Left forelimb (tissue), 1 donor: ENCODE results near the gene ECSIT.

Experiments used
- DNase-seq: peaks from one replicate; pipeline ENCODE4 v3.0.0-alpha.2; 2018; ENCODE audit warnings: low spot score

The ECSIT gene

GRCh38 chr19:11499890-11500420 lies 29.0 kb downstream of the ECSIT start:
- DNase-seq, result no peak

GRCh38 chr19:11499220-11499726 lies 29.7 kb downstream of the ECSIT start:
- no peak for DNase-seq

- DNase-seq, result no peak
Measured at GRCh38 chr19:11496391-11497163, 32.4 kb downstream of the ECSIT start.

GRCh38 chr19:11495885-11496284 lies 33.0 kb downstream of the ECSIT start:
- no peak for DNase-seq

GRCh38 chr19:11495481-11495880 lies 33.5 kb downstream of the ECSIT start:
- no peak for DNase-seq

- DNase-seq, result no peak
Measured at GRCh38 chr19:11494634-11495285, 34.2 kb downstream of the ECSIT start.

- no peak for DNase-seq
Measured at GRCh38 chr19:11489378-11489777, 39.6 kb downstream of the ECSIT start.

- DNase-seq, result no peak
Measured at GRCh38 chr19:11486661-11487503, 42.1 kb downstream of the ECSIT start.

GRCh38 chr19:11485245-11485837 lies 43.6 kb downstream of the ECSIT start:
- DNase-seq, result no peak

- DNase-seq, result no peak
Measured at GRCh38 chr19:11483366-11484111, 45.4 kb downstream of the ECSIT start.

GRCh38 chr19:11482384-11483050 lies 46.4 kb downstream of the ECSIT start:
- DNase-seq, result peak; percentile 82

- no peak for DNase-seq
Measured at GRCh38 chr19:11481534-11482383, 47.2 kb downstream of the ECSIT start.

- DNase-seq, result no peak
Measured at GRCh38 chr19:11480715-11481533, 48.0 kb downstream of the ECSIT start, which contains the start of gene ELAVL3. Gene ELAVL3 (minus strand): TSS chr19:11481046. CDS start chr19:11480608, 438 bp downstream.

GRCh38 chr19:11479898-11480714 lies 48.8 kb downstream of the ECSIT start:
- no peak for DNase-seq

- DNase-seq, result no peak
Measured at GRCh38 chr19:11479090-11479897, 49.6 kb downstream of the ECSIT start.

- DNase-seq, result no peak
Measured at GRCh38 chr19:11478167-11479089, 50.5 kb downstream of the ECSIT start.
